NCI-H146 (cell line): ENCODE measurements around the gene SECTM1.

ENCODE experiments used
- DNase-seq: peaks from one replicate; lab custom pipeline; 2025; lab: John Stamatoyannopoulos, UW

SECTM1 gene

DNA sequence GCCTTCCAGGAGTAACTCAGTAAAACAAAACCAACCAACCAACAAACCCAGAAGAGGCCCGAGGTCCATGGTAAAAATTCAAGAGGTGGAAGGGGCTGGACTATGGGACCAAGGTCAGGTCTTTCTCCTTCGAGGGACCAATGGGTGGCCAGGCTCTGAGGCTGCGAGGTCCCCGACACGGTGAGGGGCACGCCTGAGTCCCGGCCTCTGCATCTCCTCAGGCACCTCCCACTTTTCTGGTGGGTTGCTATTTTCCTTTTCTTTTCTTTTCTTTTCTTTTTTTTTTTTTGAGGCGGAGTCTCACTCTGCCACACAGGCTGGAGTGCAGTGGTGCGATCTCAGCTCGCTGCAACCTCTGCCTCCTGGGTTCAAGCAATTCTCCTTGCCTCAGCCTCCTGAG lies 34.1 kb downstream of the SECTM1 start:
- no peak for DNase-seq

- DNase-seq, result no peak
These were observed 34.8 kb downstream of the SECTM1 start for GRCh38 chr17:82298538-82299421.

GRCh38 chr17:82297714-82298537 lies 35.6 kb downstream of the SECTM1 start:
- DNase-seq, result peak; percentile 30

- DNase-seq, result peak; percentile 43
These were observed 36.3 kb downstream of the SECTM1 start for GRCh38 chr17:82297280-82297713.

GRCh38 chr17:82296511-82297279 lies 36.9 kb downstream of the SECTM1 start:
- no peak for DNase-seq

- DNase-seq, result no peak
These were observed 38.1 kb downstream of the SECTM1 start for GRCh38 chr17:82295472-82295814.

- no peak for DNase-seq
These were observed 39.3 kb downstream of the SECTM1 start for GRCh38 chr17:82294064-82294773.

DNA sequence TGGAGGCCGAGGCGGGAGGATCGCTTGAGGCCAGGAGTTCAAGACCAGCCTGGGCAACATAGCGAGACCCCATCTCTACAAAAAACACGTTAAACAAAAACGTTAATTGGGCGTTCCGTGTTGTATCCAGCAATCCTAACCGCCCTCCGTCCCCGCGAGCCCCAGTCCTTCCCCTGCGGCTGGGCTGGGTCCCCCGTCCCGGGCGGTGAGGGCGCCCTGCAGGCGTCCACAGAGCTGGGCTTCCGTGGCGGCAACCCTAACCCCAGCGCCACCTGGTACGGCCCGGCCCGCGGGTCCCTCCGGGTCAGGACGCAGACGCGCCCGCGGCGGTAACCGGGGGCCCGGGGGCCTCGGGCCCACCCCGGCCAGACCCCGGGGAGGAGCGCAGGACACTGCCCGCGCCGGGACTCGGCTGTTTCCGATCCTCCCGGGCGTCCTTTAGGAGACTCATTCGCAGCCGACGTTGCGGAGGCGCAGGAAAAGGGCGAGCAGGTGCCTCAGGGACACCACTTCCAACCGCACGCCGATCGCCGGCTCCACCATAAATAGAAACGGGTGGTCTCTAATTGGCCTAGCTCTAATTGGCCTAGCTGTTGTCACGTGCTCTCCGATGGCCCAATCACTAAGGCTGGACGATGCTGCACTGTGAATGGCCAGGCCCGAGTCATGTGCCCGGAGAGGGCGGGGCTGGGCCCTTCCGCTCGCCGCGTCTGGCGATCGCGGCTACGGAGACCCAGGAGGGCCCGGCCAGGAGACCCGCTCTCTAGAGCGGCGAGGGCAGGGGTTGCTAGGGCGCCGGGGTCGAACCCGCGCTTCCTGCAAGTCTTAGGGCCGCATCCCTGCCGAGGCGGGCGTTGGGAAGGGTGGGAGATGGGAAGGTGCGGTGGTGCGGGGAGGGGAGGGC lies 41.1 kb downstream of the SECTM1 start:
- DNase-seq, result peak; percentile 99

DNA sequence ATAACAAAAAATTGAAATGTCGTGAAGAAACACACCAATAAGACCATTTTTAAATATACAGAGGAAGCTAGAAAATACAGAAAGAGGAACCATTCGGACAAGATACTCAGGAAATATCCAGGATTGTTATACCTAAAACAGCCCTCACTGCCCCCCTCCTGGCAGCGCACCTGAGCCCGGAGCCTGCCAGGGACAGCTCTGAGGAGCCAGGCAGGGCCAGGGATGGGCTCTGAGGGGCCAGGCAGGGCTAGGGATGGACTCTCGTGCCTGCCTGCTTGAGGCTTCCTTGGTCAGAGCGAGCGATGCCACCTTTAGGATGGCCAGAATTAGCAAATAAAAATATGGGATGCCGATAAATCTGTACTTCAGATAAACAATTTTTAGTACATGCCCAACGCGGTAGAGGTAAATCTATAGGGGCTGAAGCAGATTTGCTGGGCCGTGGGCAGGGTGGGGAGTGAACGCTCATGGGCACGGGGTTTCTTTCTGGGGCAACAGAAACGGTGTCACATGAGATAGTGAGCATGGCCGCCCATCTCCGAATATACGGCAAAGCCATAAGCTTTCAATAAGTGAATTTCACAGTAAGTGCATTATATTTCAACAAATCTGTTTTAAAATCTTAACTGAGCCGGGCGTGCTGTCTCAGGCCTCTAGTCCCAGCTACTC lies 41.9 kb downstream of the SECTM1 start:
- no peak for DNase-seq

DNA sequence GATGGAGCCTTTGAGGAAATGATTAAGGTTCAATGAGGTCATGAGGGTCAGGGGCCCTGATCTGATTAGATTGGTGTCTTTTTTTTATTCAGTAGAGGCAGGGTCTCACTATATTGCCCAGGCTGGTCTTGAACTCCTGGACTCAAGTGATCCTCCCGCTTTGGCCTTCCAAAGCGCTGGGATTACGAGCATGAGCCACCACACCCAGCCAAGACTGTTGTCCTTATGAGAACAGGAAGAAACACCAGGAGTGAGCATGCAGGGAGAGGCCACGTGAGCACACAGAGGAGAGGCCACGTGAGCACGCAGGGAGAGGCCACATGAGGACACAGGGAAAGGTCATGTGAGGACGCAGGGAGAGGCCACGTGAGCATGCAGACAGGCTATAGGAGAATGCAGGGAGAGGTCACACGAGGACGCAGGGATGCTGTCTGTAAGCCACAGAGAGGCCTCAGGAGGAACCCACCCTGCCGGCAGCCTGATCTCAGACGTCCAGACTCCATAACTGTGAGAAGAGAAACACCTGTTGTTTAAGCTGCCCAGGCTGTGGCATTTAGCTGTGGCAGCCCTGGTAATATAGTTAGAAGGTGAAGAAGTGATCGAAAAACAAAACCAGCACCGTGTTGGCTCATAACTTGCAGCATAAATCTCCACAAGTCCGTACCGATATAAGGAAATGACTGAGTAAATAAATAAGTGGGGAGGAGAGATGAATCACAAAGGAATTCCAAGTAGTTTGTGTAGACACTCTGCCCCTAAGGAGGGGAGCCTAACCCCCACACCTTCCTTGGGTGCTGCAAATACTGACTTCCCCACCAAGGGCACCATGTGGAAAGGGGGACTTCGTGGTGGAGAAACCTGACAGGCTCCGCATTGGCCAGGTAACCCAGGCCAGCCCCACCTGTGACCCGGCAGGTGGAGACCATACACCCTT lies 45.4 kb downstream of the SECTM1 start:
- DNase-seq, result peak; percentile 79

- DNase-seq, result no peak
These were observed 46.3 kb downstream of the SECTM1 start for GRCh38 chr17:82287013-82287867.

DNA sequence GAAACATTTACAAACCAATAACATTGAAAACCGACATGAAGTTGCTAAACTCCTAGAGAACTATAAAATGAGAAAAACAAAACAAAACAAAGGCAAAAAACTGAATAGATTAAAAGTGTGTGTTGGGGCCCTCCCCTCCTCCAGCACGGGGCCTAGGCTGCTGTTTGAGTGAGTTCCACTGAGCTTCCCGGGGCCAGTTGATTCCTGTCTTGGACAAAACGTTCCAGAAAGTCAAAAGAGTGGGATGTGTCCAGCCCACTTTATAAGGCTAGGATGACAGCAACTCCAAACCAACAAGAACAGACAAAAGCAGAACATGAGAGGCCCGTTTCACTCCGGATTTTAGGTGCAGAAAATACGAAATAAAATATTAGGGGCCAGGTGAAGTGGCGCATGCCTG lies 48.4 kb downstream of the SECTM1 start:
- DNase-seq, result no peak

GRCh38 chr17:82283208-82283749 lies 50.3 kb downstream of the SECTM1 start:
- DNase-seq, result peak; percentile 50

GRCh38 chr17:82282239-82283207 lies 51.0 kb downstream of the SECTM1 start:
- no peak for DNase-seq

GRCh38 chr17:82281502-82282238 lies 51.9 kb downstream of the SECTM1 start:
- DNase-seq, result no peak

DNA sequence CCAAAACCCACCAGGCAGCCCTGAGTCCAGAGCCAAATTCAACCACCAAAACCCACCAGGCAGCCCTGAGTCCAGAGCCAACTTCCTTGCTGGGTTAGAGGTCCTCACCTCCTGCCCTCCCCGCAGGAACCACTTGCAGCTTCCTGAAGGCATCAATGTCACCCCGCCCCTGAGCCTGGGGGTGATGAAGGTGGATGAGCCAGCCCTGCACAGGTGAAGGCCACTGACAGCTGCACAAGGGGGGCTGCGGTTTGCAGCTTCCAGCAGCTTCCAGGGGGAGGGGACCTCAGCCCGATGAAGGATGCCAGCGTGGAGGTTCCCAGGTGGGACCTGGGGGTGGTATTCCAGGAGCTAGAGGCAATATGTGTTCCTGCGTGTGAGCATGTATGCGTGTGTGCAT lies 52.5 kb downstream of the SECTM1 start:
- DNase-seq, result no peak
